Panc1 (cell line): ENCODE data around the gene MUC2. TPM values are rescaled to one million over a fixed set of nuclear protein-coding genes. Genes with fewer than 3 reads are reported as not detected.

Experiments used
- ATAC-seq: fragments of 200-7000 bp; cut with Tn5 transposase; 2 replicates; pipeline ENCODE4 v1.9.1; 2020; ENCODE audit warnings: mild to moderate bottlenecking, moderate library complexity
- BruUV-seq: library from RNA; stranded (reverse); fragments of 400-500 nt; replicated peaks from 2 replicates; lab custom pipeline; 2021; lab: Mats Ljungman, UMichigan
- CTCF ChIA-PET: fragments of 300-600 bp; sonication (Branson Sonifier 250); formaldehyde crosslinking; loops from one replicate; lab custom pipeline; 2022; ENCODE audit warnings: antibody characterized with exemption; lab: Charles Lee
- POLR2A ChIA-PET: fragments of 300-600 bp; sonication (Branson Sonifier 250); formaldehyde crosslinking; loops from one replicate; lab custom pipeline; 2022; ENCODE audit warnings: antibody characterized with exemption; lab: Charles Lee
- DNase-seq: peaks from one replicate; pipeline ENCODE4 v3.0.0-alpha.2; 2010; ENCODE audit warnings: low read depth, low spot score
- H3K27ac ChIP-seq: 2 replicates; pipeline ENCODE4 v1.5.1; 2011; ENCODE audit warnings: mild to moderate bottlenecking, low read length, inconsistent platforms
- H3K27me3 ChIP-seq: fragments of 200-500 bp; sonication (Bioruptor generic); 2 replicates; pipeline ENCODE4 v1.6.0; 2014; ENCODE audit warnings: low read length, inconsistent platforms; ENCODE audit not compliant: control insufficient read depth, insufficient read depth
- H3K36me3 ChIP-seq: fragments of 200-500 bp; sonication (Bioruptor generic); 2 replicates; pipeline ENCODE4 v1.5.1; 2014; ENCODE audit warnings: inconsistent platforms, mild to moderate bottlenecking, low read length, moderate library complexity; ENCODE audit not compliant: control insufficient read depth, insufficient read depth
- H3K4me1 ChIP-seq: 2 replicates; pipeline ENCODE4 v1.5.1; 2011; ENCODE audit warnings: inconsistent platforms, mild to moderate bottlenecking, low read length, moderate library complexity; ENCODE audit not compliant: control insufficient read depth, insufficient read depth
- H3K4me3 ChIP-seq, 2 experiments: 2 replicates each; pipeline ENCODE4 v1.5.1; 2011 to 2012; ENCODE audit warnings: low read depth in 2 of 2, low read length in 2 of 2, mild to moderate bottlenecking in 2 of 2, inconsistent platforms in 1 of 2, moderate library complexity in 1 of 2
- H3K9me3 ChIP-seq: fragments of 200-500 bp; sonication (Bioruptor generic); 2 replicates; pipeline ENCODE4 v1.5.1; 2014; ENCODE audit warnings: low read depth, mild to moderate bottlenecking, inconsistent platforms, low read length, moderate library complexity; ENCODE audit not compliant: control insufficient read depth, insufficient read depth
- CTCF ChIP-seq: fragments of 450-650 bp; IDR thresholded peaks from 2 replicates; pipeline ENCODE4 v1.5.1; 2017; ENCODE audit warnings: mild to moderate bottlenecking
- POLR2AphosphoS5 ChIP-seq: IDR thresholded peaks from 2 replicates; pipeline ENCODE4 v1.6.1; 2012; ENCODE audit warnings: mild to moderate bottlenecking, low read depth, low read length, moderate library complexity
- REST ChIP-seq, 2 experiments: IDR thresholded peaks; 2 replicates each; pipeline ENCODE4 v1.6.1; 2011 to 2012; ENCODE audit warnings: low read depth in 2 of 2, control low read depth in 1 of 2, low read length in 1 of 2, mild to moderate bottlenecking in 1 of 2, moderate library complexity in 1 of 2; ENCODE audit not compliant: insufficient read depth in 1 of 2
- SIN3A ChIP-seq: IDR thresholded peaks from 2 replicates; pipeline ENCODE4 v1.6.1; 2012; ENCODE audit warnings: low read depth, mild to moderate bottlenecking, low read length, moderate library complexity, borderline replicate concordance; ENCODE audit not compliant: insufficient read depth
- TCF7L2 ChIP-seq: IDR thresholded peaks from 2 replicates; pipeline ENCODE4 v1.6.1; 2011; ENCODE audit warnings: mild to moderate bottlenecking, low read depth, low read length, inconsistent platforms
- in situ Hi-C: cut with HindIII; loops from 2 replicates; pipeline ENCODE4 v1.10.0; 2016; ENCODE audit warnings: low sequenced_read_pairs, low pct_unique_long_range_greater_than_20kb
- intact Hi-C: fragments of 100-400 bp; cut with micrococcal nuclease; formaldehyde crosslinking; loops from one replicate; pipeline ENCODE4 v1.10.0; 2022; ENCODE audit not compliant: unreplicated experiment
- total RNA-seq: library from RNA; stranded (reverse); gene quantifications from one replicate; pipeline ENCODE4 v1.2.1, GENCODE V29; 2021; ENCODE audit not compliant: unreplicated experiment

Gene MUC2
- total RNA-seq, 1 experiment from 2014 or later, result 0.08 TPM

- intact Hi-C loops, result loop anchor here (10.0 kb wide), 1 partner anchor 113 kb away; the partner anchor contains the start of gene MUC5B
These were observed 37.0 kb downstream of the MUC2 start for GRCh38 chr11:1111545-1112212.

More at GRCh38 chr11:1111545-1112212, 37.0 kb downstream of the MUC2 start:
- ATAC-seq, result no peak
- Histone ChIP-seq H3K27me3 (no peaks in the 10 kb centered on the region), H3K9me3 (no peaks in the 10 kb centered on the region), H3K36me3 (no peaks in the 10 kb centered on the region), H3K27ac (no peak overlapping the region), H3K4me1 (peaks cover 9% of the 10 kb centered on the region; the same call in 1 of the 2 replicates), H3K4me3 (no peak overlapping the region)
- ChIA-PET POLR2A (no interaction called here), CTCF (no interaction called here)
- DNase-seq, result no peak
- no TSS peak for BruUV-seq
- TF ChIP-seq CTCF (no peak), REST (IDR thresholded peaks at IDR 0.05; ENCODE audit: insufficient read depth in 1 of 2, low read depth in 2 of 2, low read length in 1 of 2) (no peak), SIN3A (no peak), TCF7L2 (no peak), POLR2AphosphoS5 (no peak)
- in situ Hi-C loops, result no loop called here
